Dendritic cell treated with granulocyte-macrophage colony-stimulating factor and Interleukin-4, amounts not matched to agents 40 ng/mL and 50 ng/mL, for 4 days (primary cell): ENCODE results near the gene DCST2.

Experiments used
- H3K27ac Mint-ChIP-seq: one replicate; pipeline ENCODE4 v1.8.0; 2022; ENCODE audit warnings: mild to moderate bottlenecking, mixed read lengths
- H3K27me3 Mint-ChIP-seq: one replicate; pipeline ENCODE4 v1.8.0; 2022; ENCODE audit warnings: mild to moderate bottlenecking, mixed read lengths
- H3K36me3 Mint-ChIP-seq: one replicate; pipeline ENCODE4 v1.8.0; 2022; ENCODE audit warnings: low read depth, mixed read lengths
- H3K4me1 Mint-ChIP-seq: one replicate; pipeline ENCODE4 v1.8.0; 2022; ENCODE audit warnings: low read depth, mixed read lengths
- H3K4me3 Mint-ChIP-seq: one replicate; pipeline ENCODE4 v1.8.0; 2022; ENCODE audit warnings: mild to moderate bottlenecking, moderate library complexity, mixed read lengths
- H3K9me3 Mint-ChIP-seq: one replicate; pipeline ENCODE4 v1.8.0; 2022; ENCODE audit warnings: mixed read lengths
- intact Hi-C: fragments of 100-400 bp; cut with micrococcal nuclease; formaldehyde crosslinking; loops from one replicate; pipeline ENCODE4 v1.15.0; 2022

Gene DCST2

GRCh38 chr1:155033524-155033923 is at the start of gene DCST2, which contains the start of gene DCST1:
TSS of gene DCST2 (minus strand) at chr1:155033781. CDS start at chr1:155033701, 80 bp downstream.
TSS of gene DCST1 (plus strand) at chr1:155033824. CDS start at chr1:155034037, 213 bp downstream.
- no peaks in the 10 kb centered on the region for H3K36me3 Mint-ChIP-seq
- peaks cover 38% of the 10 kb centered on the region for H3K27me3 Mint-ChIP-seq
- no peak within 1 kb of the TSS for H3K27ac Mint-ChIP-seq
- H3K4me1 Mint-ChIP-seq, result peaks cover 38% of the 10 kb centered on the region
- no peaks in the 10 kb centered on the region for H3K9me3 Mint-ChIP-seq
- intact Hi-C loops, result no loop called here
- H3K4me3 Mint-ChIP-seq, result no peak within 1 kb of the TSS

GRCh38 chr1:155083052-155083541 is 49.5 kb upstream of the DCST2 start:
- H3K27me3 Mint-ChIP-seq, result peaks cover 64% of the 10 kb centered on the region
- no peaks in the 10 kb centered on the region for H3K9me3 Mint-ChIP-seq

GRCh38 chr1:155082301-155083051 is 48.9 kb upstream of the DCST2 start:
- peaks cover 73% of the 10 kb centered on the region for H3K4me1 Mint-ChIP-seq
- H3K27ac Mint-ChIP-seq, result peak overlapping the region; percentile 57
- peaks cover 70% of the 10 kb centered on the region for H3K27me3 Mint-ChIP-seq

More at GRCh38 chr1:155083052-155083541, 49.5 kb upstream of the DCST2 start:
- peaks cover 67% of the 10 kb centered on the region for H3K4me1 Mint-ChIP-seq
- intact Hi-C loops, result loop anchor here (10.0 kb wide), 1 partner anchor 118 kb away; the partner anchor contains the start of gene PYGO2
- no peak overlapping the region for H3K27ac Mint-ChIP-seq
- H3K4me3 Mint-ChIP-seq, result no peak overlapping the region
- H3K36me3 Mint-ChIP-seq, result peaks cover 7% of the 10 kb centered on the region

GRCh38 chr1:155081472-155082300 is 48.1 kb upstream of the DCST2 start:
- peaks cover 70% of the 10 kb centered on the region for H3K4me1 Mint-ChIP-seq
- intact Hi-C loops, result loop anchor here (10.0 kb wide), 1 partner anchor 117 kb away; the partner anchor contains the start of gene PYGO2
- peak overlapping the region; percentile 57 for H3K27ac Mint-ChIP-seq

More at GRCh38 chr1:155082301-155083051, 48.9 kb upstream of the DCST2 start:
- intact Hi-C loops, result loop anchor here (10.0 kb wide), 1 partner anchor 118 kb away; the partner anchor contains the start of gene PYGO2
- H3K36me3 Mint-ChIP-seq, result peaks cover 7% of the 10 kb centered on the region
- H3K9me3 Mint-ChIP-seq, result no peaks in the 10 kb centered on the region
- peak overlapping the region; percentile 67 for H3K4me3 Mint-ChIP-seq

GRCh38 chr1:155080312-155081228 is 47.0 kb upstream of the DCST2 start:
- Mint-ChIP-seq H3K27me3 (peaks cover 77% of the 10 kb centered on the region), H3K4me3 (no peak overlapping the region), H3K27ac (no peak overlapping the region), H3K4me1 (peaks cover 59% of the 10 kb centered on the region), H3K36me3 (peaks cover 7% of the 10 kb centered on the region), H3K9me3 (no peaks in the 10 kb centered on the region)
- intact Hi-C loops, result loop anchor here (10.0 kb wide), 1 partner anchor 116 kb away; the partner anchor contains the start of gene PYGO2

More at GRCh38 chr1:155081472-155082300, 48.1 kb upstream of the DCST2 start:
- Mint-ChIP-seq H3K9me3 (no peaks in the 10 kb centered on the region), H3K36me3 (peaks cover 7% of the 10 kb centered on the region), H3K4me3 (peak overlapping the region; percentile 67), H3K27me3 (peaks cover 73% of the 10 kb centered on the region)

GRCh38 chr1:155079487-155080311 is 46.1 kb upstream of the DCST2 start:
- peaks cover 1% of the 10 kb centered on the region for H3K36me3 Mint-ChIP-seq
- peaks cover 52% of the 10 kb centered on the region for H3K4me1 Mint-ChIP-seq
- peak overlapping the region; percentile 65 for H3K4me3 Mint-ChIP-seq
- H3K27me3 Mint-ChIP-seq, result peaks cover 83% of the 10 kb centered on the region
- H3K27ac Mint-ChIP-seq, result no peak overlapping the region
- intact Hi-C loops, result loop anchor here (10.0 kb wide), 1 partner anchor 115 kb away; the partner anchor contains the start of gene PYGO2
- H3K9me3 Mint-ChIP-seq, result no peaks in the 10 kb centered on the region

- Mint-ChIP-seq H3K27ac (no peak overlapping the region), H3K4me3 (peak overlapping the region; percentile 65), H3K4me1 (peaks cover 46% of the 10 kb centered on the region), H3K9me3 (no peaks in the 10 kb centered on the region), H3K36me3 (no peaks in the 10 kb centered on the region), H3K27me3 (peaks cover 79% of the 10 kb centered on the region)
- intact Hi-C loops, result no loop called here
Measured at GRCh38 chr1:155079210-155079486, 45.6 kb upstream of the DCST2 start.

GRCh38 chr1:155078469-155079209 is 45.1 kb upstream of the DCST2 start, which contains the start of gene EFNA3:
TSS of gene EFNA3 (plus strand) at chr1:155078837. CDS start at chr1:155078942, 105 bp downstream.
- H3K4me3 Mint-ChIP-seq, result peak within 1 kb of the TSS; percentile 65
- H3K36me3 Mint-ChIP-seq, result no peaks in the 10 kb centered on the region
- H3K9me3 Mint-ChIP-seq, result no peaks in the 10 kb centered on the region
- H3K4me1 Mint-ChIP-seq, result peaks cover 41% of the 10 kb centered on the region
- H3K27me3 Mint-ChIP-seq, result peaks cover 77% of the 10 kb centered on the region
- no peak within 1 kb of the TSS for H3K27ac Mint-ChIP-seq
- intact Hi-C loops, result no loop called here

- H3K4me3 Mint-ChIP-seq, result no peak overlapping the region
- H3K36me3 Mint-ChIP-seq, result no peaks in the 10 kb centered on the region
- peaks cover 75% of the 10 kb centered on the region for H3K27me3 Mint-ChIP-seq
- H3K27ac Mint-ChIP-seq, result no peak overlapping the region
- H3K9me3 Mint-ChIP-seq, result no peaks in the 10 kb centered on the region
- intact Hi-C loops, result no loop called here
- H3K4me1 Mint-ChIP-seq, result peaks cover 38% of the 10 kb centered on the region
Measured at GRCh38 chr1:155077758-155078445, 44.3 kb upstream of the DCST2 start.

- no peaks in the 10 kb centered on the region for H3K9me3 Mint-ChIP-seq
- no peak overlapping the region for H3K27ac Mint-ChIP-seq
- H3K27me3 Mint-ChIP-seq, result peaks cover 74% of the 10 kb centered on the region
- no peaks in the 10 kb centered on the region for H3K36me3 Mint-ChIP-seq
- H3K4me1 Mint-ChIP-seq, result peaks cover 35% of the 10 kb centered on the region
- no peak overlapping the region for H3K4me3 Mint-ChIP-seq
- intact Hi-C loops, result no loop called here
Measured at GRCh38 chr1:155077346-155077745, 43.8 kb upstream of the DCST2 start.

- intact Hi-C loops, result no loop called here
- H3K27me3 Mint-ChIP-seq, result peaks cover 68% of the 10 kb centered on the region
- no peaks in the 10 kb centered on the region for H3K9me3 Mint-ChIP-seq
- no peak overlapping the region for H3K4me3 Mint-ChIP-seq
- H3K4me1 Mint-ChIP-seq, result peaks cover 35% of the 10 kb centered on the region
- no peaks in the 10 kb centered on the region for H3K36me3 Mint-ChIP-seq
- no peak overlapping the region for H3K27ac Mint-ChIP-seq
Measured at GRCh38 chr1:155076371-155076770, 42.8 kb upstream of the DCST2 start.
